Activated T-helper 9 cell treated with anti-CD3 and anti-CD28 coated beads, Interleukin-2, amount 50 U/mL, for 16 hours (primary cell): ENCODE results near the gene GAL3ST1.

Experiments
- DNase-seq: peaks from one replicate; pipeline ENCODE4 v3.0.0-alpha.2; 2020; ENCODE audit warnings: low read depth

The GAL3ST1 gene

GRCh38 chr22:30531651-30532608 is 42.5 kb downstream of the GAL3ST1 start:
- no peak for DNase-seq

- DNase-seq = no peak
These were observed 47.8 kb downstream of the GAL3ST1 start for GRCh38 chr22:30526656-30527055.

GRCh38 chr22:30523646-30524489 is 50.6 kb downstream of the GAL3ST1 start:
- no peak for DNase-seq

GRCh38 chr22:30521368-30522156 is 52.9 kb downstream of the GAL3ST1 start:
- DNase-seq = no peak

- DNase-seq = no peak
These were observed 54.5 kb downstream of the GAL3ST1 start for GRCh38 chr22:30519842-30520425.

- no peak for DNase-seq
These were observed 57.7 kb downstream of the GAL3ST1 start for GRCh38 chr22:30516731-30517130.

GRCh38 chr22:30516273-30516672 is 58.2 kb downstream of the GAL3ST1 start:
- no peak for DNase-seq

GRCh38 chr22:30514252-30514651 is 60.2 kb downstream of the GAL3ST1 start:
- DNase-seq = no peak

GRCh38 chr22:30513462-30513861 is 61.0 kb downstream of the GAL3ST1 start:
- no peak for DNase-seq

GRCh38 chr22:30511911-30512310 is 62.6 kb downstream of the GAL3ST1 start:
- no peak for DNase-seq

- no peak for DNase-seq
These were observed 63.4 kb downstream of the GAL3ST1 start for GRCh38 chr22:30511109-30511508.

GRCh38 chr22:30508216-30508615 is 66.2 kb downstream of the GAL3ST1 start:
- no peak for DNase-seq

- DNase-seq = no peak
These were observed 66.8 kb downstream of the GAL3ST1 start for GRCh38 chr22:30507670-30508069.

- DNase-seq = no peak
These were observed 67.9 kb downstream of the GAL3ST1 start for GRCh38 chr22:30506507-30506968.
